Adipocyte (in vitro differentiated cells): ENCODE measurements around the gene CASKIN2.

Experiments
- DNase-seq: peaks from one replicate; pipeline ENCODE4 v3.0.0-alpha.2; 2015; ENCODE audit warnings: low read depth
- H3K27me3 ChIP-seq: replicated peaks from 2 replicates; pipeline ENCODE4 v1.7.0; 2013; ENCODE audit warnings: mild to moderate bottlenecking, low read length, moderate library complexity; ENCODE audit not compliant: control insufficient read depth, insufficient read depth
- H3K36me3 ChIP-seq: 2 replicates; pipeline ENCODE4 v1.7.0; 2013; ENCODE audit warnings: low read length, mild to moderate bottlenecking, moderate library complexity; ENCODE audit not compliant: control insufficient read depth, insufficient read depth, severe bottlenecking
- H3K4me1 ChIP-seq: 2 replicates; pipeline ENCODE4 v1.7.0; 2013; ENCODE audit warnings: mild to moderate bottlenecking, low read length, moderate library complexity; ENCODE audit not compliant: control insufficient read depth, insufficient read depth
- H3K4me3 ChIP-seq: 2 replicates; pipeline ENCODE4 v1.7.0; 2013; ENCODE audit warnings: mild to moderate bottlenecking, low read length, moderate library complexity
- H3K9ac ChIP-seq: 2 replicates; pipeline ENCODE4 v1.7.0; 2013; ENCODE audit warnings: mild to moderate bottlenecking, low read length, moderate library complexity
- H3K9me3 ChIP-seq: 2 replicates; pipeline ENCODE4 v1.7.0; 2013; ENCODE audit warnings: mild to moderate bottlenecking, low read length, moderate library complexity; ENCODE audit not compliant: control insufficient read depth

Gene CASKIN2

GRCh38 chr17:75508931-75509361 is 6.4 kb downstream of the CASKIN2 start:
- H3K36me3 ChIP-seq, result peaks cover 12% of the 10 kb centered on the region
- no peak for DNase-seq
- no peak overlapping the region for H3K9ac ChIP-seq
- H3K9me3 ChIP-seq, result no peaks in the 10 kb centered on the region
- H3K4me3 ChIP-seq, result no peak overlapping the region
- peaks cover 12% of the 10 kb centered on the region for H3K4me1 ChIP-seq
- no peaks in the 10 kb centered on the region for H3K27me3 ChIP-seq

GRCh38 chr17:75507733-75508719 is 7.3 kb downstream of the CASKIN2 start:
- Histone ChIP-seq H3K36me3 (peaks cover 12% of the 10 kb centered on the region), H3K27me3 (no peaks in the 10 kb centered on the region), H3K4me1 (peaks cover 5% of the 10 kb centered on the region), H3K4me3 (no peak overlapping the region), H3K9ac (no peak overlapping the region), H3K9me3 (no peaks in the 10 kb centered on the region)
- DNase-seq, result no peak

- no peak for DNase-seq
- Histone ChIP-seq H3K36me3 (peaks cover 12% of the 10 kb centered on the region), H3K4me1 (peaks cover 3% of the 10 kb centered on the region), H3K27me3 (no peaks in the 10 kb centered on the region), H3K9me3 (no peaks in the 10 kb centered on the region), H3K9ac (no peak overlapping the region), H3K4me3 (no peak overlapping the region)
Observed at GRCh38 chr17:75506888-75507287, 8.4 kb downstream of the CASKIN2 start.

- no peak overlapping the region for H3K4me3 ChIP-seq
- peaks cover 12% of the 10 kb centered on the region for H3K36me3 ChIP-seq
- no peaks in the 10 kb centered on the region for H3K27me3 ChIP-seq
- H3K4me1 ChIP-seq, result no peaks in the 10 kb centered on the region
- DNase-seq, result no peak
- no peaks in the 10 kb centered on the region for H3K9me3 ChIP-seq
- H3K9ac ChIP-seq, result no peak overlapping the region
Observed at GRCh38 chr17:75506134-75506533, 9.2 kb downstream of the CASKIN2 start.

GRCh38 chr17:75505640-75506039 is 9.7 kb downstream of the CASKIN2 start:
- Histone ChIP-seq H3K4me3 (no peak overlapping the region), H3K9me3 (no peaks in the 10 kb centered on the region), H3K4me1 (peaks cover under 1% of the 10 kb centered on the region), H3K9ac (no peak overlapping the region), H3K36me3 (peaks cover 12% of the 10 kb centered on the region), H3K27me3 (no peaks in the 10 kb centered on the region)
- DNase-seq, result no peak

- DNase-seq, result no peak
- Histone ChIP-seq H3K9me3 (no peaks in the 10 kb centered on the region), H3K4me3 (no peak overlapping the region), H3K4me1 (peaks cover 6% of the 10 kb centered on the region), H3K9ac (no peak overlapping the region), H3K36me3 (peaks cover 16% of the 10 kb centered on the region), H3K27me3 (no peaks in the 10 kb centered on the region)
Observed at GRCh38 chr17:75505152-75505409, 10.3 kb downstream of the CASKIN2 start.

- Histone ChIP-seq H3K4me3 (no peak overlapping the region), H3K36me3 (peaks cover 17% of the 10 kb centered on the region), H3K4me1 (peaks cover 12% of the 10 kb centered on the region), H3K27me3 (no peaks in the 10 kb centered on the region), H3K9me3 (no peaks in the 10 kb centered on the region), H3K9ac (no peak overlapping the region)
- DNase-seq, result peak; percentile 27
Observed at GRCh38 chr17:75504347-75505151, 10.8 kb downstream of the CASKIN2 start.

- Histone ChIP-seq H3K9ac (no peak overlapping the region), H3K9me3 (no peaks in the 10 kb centered on the region), H3K4me1 (peaks cover 16% of the 10 kb centered on the region), H3K4me3 (no peak overlapping the region), H3K36me3 (peaks cover 20% of the 10 kb centered on the region), H3K27me3 (no peaks in the 10 kb centered on the region)
- DNase-seq, result no peak
Observed at GRCh38 chr17:75503976-75504346, 11.4 kb downstream of the CASKIN2 start.

- H3K27me3 ChIP-seq, result no peaks in the 10 kb centered on the region
- no peaks in the 10 kb centered on the region for H3K9me3 ChIP-seq
- DNase-seq, result no peak
- H3K4me1 ChIP-seq, result peaks cover 16% of the 10 kb centered on the region
- no peak overlapping the region for H3K9ac ChIP-seq
- peaks cover 24% of the 10 kb centered on the region for H3K36me3 ChIP-seq
- no peak overlapping the region for H3K4me3 ChIP-seq
Observed at GRCh38 chr17:75503337-75503950, 11.9 kb downstream of the CASKIN2 start.

GRCh38 chr17:75502721-75503329 is 12.5 kb downstream of the CASKIN2 start:
- Histone ChIP-seq H3K9ac (no peak overlapping the region), H3K36me3 (peaks cover 29% of the 10 kb centered on the region), H3K4me1 (peaks cover 16% of the 10 kb centered on the region), H3K9me3 (no peaks in the 10 kb centered on the region), H3K4me3 (no peak overlapping the region), H3K27me3 (no peaks in the 10 kb centered on the region)
- no peak for DNase-seq
